ENCODE data around the gene SRBD1.

Gene SRBD1

DNA sequence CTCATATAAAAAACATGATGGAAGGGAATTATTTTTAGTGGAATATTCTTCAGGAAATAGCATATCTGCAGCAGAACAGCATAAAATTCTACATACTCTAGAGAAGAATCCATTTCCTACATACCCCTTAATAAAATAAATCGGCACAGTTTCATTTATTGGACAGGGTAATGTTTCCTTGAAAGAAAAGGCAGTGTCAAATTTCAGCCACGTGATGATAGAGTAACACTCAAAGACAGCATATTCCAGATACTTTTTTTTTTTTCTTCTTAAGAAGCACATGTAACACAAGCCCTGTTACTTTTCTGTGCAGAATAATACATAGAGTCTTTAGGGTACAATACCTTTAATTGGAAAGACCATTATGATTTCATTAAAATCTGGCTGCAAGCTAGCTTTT is 204.4 kb downstream of the SRBD1 start:
- DNase-seq: no peak

DNA sequence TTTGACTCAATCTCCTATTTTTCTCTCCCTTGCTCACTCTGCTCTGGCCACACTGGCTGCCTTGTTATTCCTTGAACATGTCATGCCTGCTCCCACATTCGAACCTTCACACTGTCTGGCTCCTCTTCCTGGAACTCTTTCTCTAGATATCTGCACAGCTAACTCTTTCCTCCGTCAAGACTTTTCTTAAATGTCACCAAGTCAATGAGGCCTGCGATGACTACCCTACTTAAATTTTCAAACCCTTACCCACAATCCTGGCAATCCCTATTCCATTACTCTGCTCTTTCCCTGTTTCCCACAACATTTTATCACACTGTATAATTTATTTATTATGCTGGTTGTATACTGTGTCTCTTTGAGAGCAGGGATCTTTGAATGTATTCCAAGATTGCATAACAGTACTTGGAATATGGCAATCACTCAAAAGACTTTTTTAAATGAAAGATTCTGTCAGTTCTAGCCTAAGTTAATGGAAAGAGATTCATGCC is 206.2 kb downstream of the SRBD1 start:
- DNase-seq: no peak

DNA sequence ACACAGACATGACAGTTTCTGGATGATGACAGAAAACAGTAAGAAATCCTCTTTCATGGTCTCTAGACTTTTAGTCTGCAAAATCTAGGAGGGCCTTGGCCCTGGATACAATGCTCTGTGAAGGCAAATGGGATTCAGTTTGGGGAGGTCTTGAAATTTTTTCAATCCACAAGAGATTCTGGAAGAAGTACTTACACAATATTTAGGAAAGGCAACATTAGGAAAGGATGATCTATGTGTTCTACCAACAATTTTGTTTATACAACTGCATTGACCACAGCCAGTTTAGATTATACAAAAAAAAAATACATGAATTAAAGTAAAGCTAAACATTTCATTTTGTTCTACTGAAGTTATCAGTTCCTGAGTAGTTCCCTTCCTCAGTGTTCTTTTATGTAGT is 208.0 kb downstream of the SRBD1 start:
- DNase-seq: no peak

DNA sequence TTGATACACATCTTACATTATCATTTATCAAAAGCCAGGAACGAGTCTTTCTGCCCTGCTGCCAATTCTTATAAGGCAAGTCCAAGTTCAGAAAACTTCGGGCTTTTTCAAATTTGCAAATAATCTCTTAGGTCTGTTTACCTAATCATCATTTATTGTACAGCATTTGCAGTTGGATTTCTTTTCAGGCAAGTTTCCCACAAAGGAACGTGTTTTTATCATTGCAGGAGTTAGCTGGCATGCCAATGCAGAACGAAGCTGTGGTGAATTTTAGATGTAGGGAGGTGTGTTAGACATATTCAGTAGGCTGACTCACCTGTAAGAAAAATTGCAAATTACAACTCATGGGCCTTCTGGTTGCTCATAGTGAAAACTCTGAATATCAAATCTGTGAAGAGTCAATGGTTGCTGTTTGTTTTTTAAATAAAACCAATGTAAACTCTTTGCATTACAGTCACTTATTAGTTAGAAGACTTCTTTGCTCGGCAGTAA is 209.6 kb downstream of the SRBD1 start:
- DNase-seq: no peak

DNA sequence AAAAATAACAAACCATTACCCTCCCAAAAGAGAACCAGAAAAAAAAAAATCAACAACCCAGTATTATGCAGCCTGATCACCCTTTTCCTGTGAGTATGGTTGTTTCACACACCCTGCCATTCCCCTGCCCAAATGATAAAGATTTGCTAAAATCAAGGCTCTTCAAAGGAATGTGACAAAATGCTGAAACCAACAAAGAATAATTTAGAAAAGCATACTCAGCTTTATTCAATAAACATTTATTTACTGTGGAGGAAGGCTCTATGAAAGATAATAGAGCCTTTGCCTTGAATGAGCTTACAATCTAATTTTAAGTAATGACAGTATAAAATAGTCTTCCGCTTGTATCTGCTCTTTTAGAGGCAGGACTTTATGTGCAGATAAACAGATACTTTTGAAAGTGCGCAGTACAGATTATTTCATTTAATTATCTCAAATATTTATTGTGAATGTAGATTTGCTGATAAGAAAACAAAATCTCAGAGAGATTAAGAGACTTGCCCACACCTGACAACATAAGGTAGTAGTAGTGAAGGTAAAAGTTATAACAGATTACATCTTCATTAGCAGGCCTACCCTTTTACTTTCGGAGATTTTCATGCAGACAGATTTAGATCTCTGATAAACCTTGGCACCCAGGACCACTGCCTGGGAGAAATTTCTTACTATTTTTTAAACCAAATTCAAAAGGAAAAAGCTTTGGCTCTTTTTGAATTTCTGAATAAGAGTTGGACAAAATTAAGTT is 211.9 kb downstream of the SRBD1 start:
- no peak for DNase-seq

DNA sequence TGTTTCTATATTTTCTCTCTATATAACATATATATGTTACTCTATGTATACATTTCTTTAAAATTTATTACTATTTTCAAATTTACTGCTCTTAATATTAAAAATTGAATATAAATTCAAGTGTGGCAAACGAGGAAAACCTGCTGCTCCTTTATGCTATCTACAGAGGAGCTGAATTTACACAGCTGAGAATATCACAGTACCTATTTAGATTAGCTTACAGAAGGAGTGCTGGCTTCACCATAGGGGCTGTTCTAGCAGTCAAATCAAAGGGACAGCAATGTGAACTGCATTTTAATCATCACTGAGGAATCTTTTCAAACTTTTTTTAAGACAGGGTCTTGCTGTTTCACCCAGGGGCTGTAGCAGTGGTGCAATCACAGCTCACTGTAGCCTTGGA is 213.8 kb downstream of the SRBD1 start:
- DNase-seq: no peak

DNA sequence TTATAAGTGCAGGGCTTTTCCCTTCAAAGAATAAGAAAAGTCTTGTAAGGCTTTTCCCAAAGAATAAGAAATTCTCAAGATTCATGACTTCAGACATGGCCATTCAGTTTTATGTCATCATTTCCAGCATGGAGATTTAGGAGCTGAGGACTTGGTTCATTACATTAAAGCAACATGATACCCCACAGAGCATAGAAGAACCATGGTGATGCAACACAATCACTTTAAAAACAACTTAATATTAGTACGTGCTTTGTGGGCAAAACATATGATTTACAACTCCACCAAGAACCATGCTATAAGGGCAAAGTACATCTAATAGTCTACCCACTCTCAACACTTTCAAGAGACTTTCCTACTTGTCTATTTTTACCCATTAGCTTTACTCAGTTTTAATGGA is 214.4 kb downstream of the SRBD1 start:
- no peak for DNase-seq

DNA sequence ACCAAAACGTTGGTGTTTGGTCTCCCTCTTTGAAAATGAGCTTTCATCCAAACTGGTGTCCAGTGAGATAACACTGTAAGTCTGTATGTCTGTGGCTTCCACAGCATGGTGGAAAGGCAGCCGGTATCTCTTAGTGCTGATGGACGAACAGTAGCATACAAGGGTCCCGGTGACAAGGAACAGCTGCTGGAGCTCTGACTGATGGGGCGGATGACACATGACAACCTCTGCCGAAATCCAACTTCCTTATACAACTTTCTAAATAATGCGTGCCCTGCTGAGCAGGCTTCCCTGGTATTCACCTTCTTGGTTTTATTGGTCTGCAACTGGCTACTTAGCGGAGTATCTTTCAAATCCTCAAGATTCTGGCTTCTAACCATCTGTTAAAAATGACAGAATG is 216.2 kb downstream of the SRBD1 start:
- DNase-seq: no peak

DNA sequence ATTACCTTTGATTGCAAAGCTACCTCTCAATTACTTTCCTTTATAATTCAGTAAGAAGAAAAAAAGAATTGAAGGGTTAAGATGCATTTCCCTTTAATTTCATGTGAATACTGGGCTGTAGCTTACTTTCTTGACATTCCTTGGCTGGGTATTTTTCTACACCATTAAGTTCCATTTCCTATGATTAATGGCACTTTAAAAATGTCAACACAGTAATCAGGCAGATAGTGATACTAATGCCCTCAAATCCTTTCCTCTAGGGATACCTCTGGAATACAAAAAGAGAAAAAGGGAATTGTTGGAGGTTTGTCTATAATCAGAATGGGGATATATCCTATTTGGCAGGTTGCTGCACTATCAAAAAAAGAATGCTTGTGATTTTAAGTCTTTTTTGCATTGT is 216.9 kb downstream of the SRBD1 start:
- DNase-seq: no peak

DNA sequence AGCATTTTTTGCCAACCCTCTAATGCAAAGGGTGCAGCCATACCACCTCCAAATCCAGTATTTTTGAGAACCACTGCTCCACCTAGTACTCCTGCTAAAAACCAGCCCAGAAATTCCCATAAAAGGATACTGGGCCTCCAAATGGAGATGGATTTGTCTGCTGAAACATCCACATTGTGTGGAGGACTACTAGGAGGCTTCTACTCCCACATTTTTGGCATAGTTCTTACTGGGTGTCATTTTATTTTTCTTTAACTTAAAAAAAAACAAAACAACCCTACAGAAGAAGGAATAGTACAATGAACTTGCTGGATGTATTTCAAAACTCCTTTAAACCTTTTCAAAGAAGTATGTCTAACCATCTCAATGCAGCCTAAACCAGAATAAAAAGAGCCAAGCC is 219.2 kb downstream of the SRBD1 start:
- DNase-seq: no peak

DNA sequence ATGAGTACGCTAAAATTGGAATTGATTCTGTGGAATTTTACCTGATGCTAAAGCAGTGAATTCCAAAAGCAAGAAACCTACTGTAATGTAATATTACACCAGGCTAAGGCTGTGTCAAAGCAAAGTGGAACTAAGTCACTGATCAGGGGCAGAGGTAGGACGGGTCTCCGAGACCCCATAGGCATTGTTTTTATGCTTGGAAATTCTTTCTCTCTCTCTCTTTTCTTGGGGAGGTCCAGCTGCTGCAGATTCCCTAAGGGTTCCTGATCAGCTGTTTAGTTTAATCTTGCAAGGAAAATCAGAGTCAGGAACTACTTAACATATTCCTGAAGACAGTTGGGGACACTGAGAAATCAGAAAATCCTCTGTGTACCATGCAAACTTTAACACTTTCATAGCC is 220.2 kb downstream of the SRBD1 start:
- DNase-seq: no peak

DNA sequence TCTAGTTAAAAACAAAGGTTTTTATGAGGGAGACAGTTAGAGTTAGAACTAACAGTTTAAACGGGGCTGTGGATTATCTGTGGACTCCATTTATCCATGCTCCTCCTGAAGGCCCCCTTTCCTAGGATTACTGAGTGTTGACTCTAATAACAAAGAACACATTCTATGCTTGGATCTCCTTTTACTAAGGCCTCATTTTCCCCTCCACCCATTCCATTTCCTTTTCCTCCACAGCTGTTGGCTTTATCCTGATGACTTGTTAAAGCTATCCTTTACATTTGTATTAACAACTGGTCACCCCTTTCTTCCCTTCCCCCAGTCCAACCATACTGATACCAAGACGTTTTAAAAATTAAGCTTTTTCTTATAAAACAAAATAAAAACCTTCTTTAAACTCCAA is 220.6 kb downstream of the SRBD1 start:
- DNase-seq: no peak

DNA sequence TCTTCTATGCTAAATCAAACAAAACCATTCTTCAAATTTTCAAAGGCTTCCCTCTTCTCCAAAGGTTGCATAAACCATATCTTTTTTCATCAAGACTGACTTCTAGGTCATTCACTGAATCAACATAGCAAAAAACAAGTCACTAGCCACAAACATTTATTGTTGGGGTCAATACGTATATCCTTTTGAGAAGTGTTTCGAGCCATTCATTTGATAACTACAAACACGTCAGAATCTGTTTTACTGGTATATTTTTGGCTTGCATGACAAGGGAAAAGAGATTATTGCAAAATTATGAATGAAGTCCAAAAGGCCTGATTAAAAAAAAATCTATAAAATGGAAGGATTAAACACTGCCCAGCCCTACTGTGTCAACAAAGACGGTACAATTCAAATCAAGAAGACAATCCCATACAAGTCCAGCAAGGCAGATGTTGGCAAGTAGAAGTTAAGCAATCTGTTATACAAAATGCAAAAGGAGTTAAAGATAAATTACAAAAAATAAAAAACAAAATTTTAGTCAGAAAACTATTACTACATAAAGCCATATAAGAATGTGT is 222.4 kb downstream of the SRBD1 start:
- no peak for DNase-seq

DNA sequence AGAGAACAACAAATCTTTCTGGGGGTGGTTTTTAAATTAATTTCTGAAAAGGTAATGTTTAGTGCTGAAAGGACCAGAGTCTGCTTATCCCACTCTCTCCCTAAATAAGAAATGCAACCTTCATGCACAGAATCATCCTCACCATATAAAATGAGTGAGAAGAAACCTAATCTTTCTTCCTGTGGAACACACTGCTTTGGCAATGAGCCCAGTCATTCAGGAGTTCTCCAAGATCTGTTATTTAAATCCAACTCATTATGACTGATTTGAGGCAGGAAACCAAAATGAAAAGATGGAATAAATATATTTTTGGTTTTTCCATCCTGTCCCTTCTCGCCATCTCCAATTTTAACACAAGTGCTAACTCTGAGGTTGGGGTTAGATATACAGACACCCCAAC is 228.3 kb downstream of the SRBD1 start:
- DNase-seq: no peak

DNA sequence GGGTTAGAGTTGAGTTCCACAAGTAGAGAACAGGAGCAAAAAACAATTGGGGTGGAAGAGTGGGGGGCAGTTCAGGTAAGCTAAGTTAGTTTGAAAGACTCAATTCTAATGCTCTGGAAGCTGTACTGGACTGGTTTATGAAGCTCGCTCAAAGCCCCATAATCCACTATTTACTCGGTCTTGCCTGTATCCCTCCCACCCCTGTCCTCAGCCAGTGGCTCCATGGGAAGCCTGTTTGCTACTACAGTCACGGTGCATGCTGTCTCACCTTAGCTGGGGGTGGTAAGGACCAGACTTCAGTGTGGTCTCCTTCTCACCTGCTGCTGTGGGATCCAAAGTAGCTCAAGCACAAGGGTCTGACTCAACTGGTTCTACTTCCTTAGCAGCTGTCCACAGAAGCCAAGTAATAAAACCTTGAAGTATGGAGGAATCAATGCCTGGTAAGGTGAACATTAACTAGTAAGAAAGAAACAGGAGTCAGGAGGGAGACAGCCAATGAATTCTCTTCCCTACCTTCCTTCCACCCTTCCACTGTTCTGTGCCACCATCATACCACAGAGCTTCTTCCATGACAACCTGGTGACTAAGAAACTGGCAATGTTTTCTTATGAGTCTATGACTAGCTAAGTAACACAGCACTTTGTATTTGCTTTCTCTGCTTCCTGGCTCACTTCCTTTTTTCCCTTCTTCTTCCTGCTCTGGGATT is 230.8 kb downstream of the SRBD1 start:
- no peak for DNase-seq

DNA sequence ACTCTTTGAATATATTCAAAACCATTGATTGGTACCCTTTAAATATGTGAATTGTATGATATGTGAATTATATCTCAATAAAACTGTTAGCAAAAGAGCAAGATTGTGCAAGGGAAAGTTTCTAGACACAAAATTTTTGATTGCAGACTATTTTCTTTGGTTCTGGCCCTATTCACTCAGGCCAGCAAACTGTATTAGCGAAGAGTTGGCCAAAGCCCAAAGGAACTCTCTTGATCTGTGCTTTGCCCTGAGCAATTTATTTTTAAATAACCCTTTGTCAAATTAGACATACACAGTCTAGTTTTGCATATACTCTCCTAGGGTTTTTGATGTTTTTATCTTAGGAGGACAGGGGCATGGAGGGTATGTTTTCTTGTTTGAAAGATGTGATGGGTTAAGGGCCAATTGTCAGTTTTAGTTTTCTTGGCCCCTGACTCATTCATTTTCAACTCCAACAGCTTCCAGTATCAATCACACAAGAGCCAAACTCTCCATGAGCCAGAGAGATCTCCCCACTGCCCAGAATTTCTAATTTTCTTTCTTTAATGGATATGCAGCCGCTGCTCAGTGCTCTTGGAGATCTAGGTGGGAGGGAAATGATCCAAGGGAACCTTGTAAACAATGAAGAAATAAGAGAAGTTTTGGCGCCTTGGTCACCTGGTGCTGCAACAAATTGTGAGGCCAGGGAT is 231.5 kb downstream of the SRBD1 start:
- no peak for DNase-seq

DNA sequence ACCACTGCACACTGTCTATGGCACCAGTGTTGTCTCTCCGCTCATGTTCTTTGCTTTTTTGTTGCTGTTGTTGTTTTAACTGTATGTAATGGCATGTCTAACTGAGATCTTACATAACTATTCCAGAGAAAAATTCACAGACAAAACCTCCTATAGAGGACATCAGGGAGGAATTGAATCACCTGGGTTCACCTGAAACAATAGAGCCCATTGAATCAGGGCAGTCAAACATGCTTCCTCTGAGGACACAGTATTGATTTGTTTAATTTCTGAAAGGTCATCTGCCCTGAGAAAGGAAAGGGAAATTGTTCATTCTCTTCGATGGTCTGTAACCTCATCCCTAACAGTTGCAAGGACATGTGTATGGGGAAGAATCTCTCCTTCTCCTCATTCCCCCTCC is 237.5 kb downstream of the SRBD1 start:
- no peak for DNase-seq

DNA sequence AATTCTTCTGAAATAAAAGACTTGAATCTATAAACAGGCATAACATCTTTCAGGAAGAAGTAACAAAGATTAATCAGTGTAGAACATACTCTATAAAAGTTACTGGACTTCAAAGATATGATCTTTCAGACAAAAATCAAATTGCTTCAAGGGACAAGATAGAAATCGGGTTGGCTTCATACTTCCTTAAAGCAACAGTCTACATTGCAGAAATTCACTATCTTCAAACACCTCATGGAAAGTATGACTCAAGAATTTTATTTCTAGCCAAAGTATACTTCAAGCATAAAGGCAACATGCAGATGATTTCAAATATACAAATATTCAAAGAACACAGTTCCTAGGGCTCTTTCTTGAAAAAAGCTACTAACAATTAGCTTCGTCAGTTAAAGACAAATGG is 240.7 kb downstream of the SRBD1 start:
- no peak for DNase-seq

DNA sequence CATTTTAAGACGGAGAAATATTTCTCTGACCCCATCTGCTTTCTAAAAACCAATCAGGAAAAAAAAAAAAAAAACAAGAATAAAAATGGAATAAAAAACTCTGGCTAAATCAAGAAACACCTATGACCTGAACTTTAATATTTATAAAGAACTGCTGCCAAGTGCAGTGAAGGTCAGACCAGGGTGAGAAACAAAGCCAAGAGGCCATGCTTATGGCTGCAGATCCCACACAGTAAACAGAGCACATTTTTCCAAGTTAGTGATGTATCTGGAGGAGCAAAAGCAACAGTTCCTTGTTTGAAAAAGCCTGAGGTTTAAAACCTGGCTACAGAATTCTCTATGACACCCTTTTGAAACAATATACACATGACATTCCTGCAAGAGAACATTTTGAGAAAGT is 242.3 kb downstream of the SRBD1 start:
- DNase-seq: no peak

DNA sequence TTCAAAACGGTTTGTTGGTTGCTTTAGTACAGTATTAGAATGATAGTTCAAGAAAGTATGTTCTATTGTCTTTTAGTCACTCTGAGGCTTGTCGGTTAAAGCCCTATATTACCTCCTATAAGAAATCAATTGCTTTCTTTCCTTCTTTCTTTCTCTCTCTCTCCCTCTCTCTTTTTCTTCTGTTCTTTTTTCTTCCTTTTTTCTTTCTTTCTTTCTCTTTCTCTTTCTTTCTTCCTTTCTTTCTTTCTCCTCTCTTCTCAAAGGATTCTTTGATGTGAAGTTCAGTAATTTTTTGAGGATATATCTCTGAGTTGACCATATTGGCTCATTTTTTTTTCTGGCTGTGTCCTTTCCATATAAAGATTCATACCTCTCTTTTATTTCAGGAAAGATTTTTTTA is 249.4 kb downstream of the SRBD1 start:
- no peak for DNase-seq

DNA sequence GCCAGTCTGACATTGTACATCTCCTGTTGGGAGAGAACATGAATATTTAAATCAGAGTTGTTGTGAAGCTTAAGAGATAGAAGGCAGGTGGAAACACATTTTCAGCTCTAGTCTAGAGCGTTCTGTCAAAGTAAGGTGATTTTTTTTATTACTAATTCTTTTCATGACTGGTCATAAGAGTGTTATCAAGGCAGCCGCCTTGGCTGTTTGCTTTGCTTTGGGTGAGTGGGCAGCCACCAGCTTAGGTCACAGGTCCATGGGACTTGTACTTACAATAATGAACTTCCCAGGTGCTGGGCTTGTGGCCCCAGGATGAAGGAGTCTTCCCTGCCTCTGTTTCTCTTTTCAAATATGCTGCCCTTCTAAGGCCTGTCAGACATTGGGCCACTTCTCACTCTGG is 256.3 kb downstream of the SRBD1 start:
- DNase-seq: no peak

DNA sequence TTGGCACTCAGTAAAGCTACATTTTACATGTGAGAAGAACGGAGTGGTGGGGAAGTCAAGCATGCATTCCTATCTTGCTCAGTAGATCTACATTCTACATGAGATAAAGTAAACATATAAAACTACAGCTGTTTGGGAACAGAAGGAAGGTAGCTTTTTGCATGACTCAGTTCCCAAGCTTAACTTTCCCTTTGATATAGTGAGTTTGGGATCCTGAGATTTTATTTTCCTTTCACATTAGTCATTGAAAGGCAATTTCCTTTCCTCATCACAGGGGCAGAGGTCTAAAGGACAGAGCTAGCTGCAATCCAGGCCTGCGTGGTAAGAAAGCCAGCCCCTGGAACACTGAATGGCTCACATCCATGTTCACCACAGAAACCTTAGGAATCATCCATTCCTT is 257.2 kb downstream of the SRBD1 start:
- no peak for DNase-seq

DNA sequence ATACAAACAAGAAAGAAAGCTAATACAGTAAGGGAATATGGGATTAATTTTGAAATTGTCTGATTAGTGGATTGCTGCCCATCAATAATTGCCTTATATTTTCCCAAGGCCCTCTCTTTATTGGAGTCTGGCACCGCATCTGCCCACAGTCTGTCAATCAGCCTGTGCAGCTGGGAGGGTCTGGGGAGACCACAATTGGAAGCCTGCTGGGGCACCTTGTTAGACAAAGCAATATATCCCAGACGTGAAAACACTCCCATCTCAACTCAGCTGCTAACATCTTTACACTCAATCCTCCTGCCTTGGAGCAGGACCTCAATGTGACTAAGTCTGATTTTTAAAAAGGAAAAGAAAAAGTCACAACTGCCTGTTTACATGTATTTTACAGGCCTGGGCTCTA is 258.6 kb downstream of the SRBD1 start:
- DNase-seq: no peak
